Neural cell (in vitro differentiated cells): ENCODE measurements around the gene F5. TPM values are rescaled to one million over a fixed set of nuclear protein-coding genes. Genes with fewer than 3 reads are reported as not detected.

ENCODE experiments used
- H2AFZ ChIP-seq: fragments of 200-600, 300-800 bp; sonication (generic), shearing (Covaris generic); 2 replicates; pipeline ENCODE4 v1.6.0; 2014; ENCODE audit warnings: low read depth, mild to moderate bottlenecking, antibody characterized with exemption, low read length, moderate library complexity
- H3F3A ChIP-seq: fragments of 200-600 bp; shearing (Covaris generic); 2 replicates; pipeline ENCODE4 v1.6.1; 2016; ENCODE audit warnings: mild to moderate bottlenecking, moderate library complexity, mixed read lengths, antibody characterized with exemption, low read length; ENCODE audit not compliant: insufficient read depth, poor library complexity, severe bottlenecking
- H3K27ac ChIP-seq: fragments of 200-600, 300-800 bp; sonication (generic), shearing (Covaris generic); 2 replicates; pipeline ENCODE4 v1.5.1; 2014; ENCODE audit warnings: mild to moderate bottlenecking, low read length, moderate library complexity
- H3K27me3 ChIP-seq: fragments of 300-800, 200-600 bp; sonication (generic), shearing (Covaris generic); 2 replicates; pipeline ENCODE4 v1.6.0; 2014; ENCODE audit warnings: mild to moderate bottlenecking, low read depth, low read length, moderate library complexity; ENCODE audit not compliant: insufficient read depth
- H3K36me3 ChIP-seq: fragments of 300-800, 200-600 bp; sonication (generic), shearing (Covaris generic); 2 replicates; pipeline ENCODE4 v1.5.1; 2014; ENCODE audit warnings: mild to moderate bottlenecking, antibody characterized with exemption, low read length, moderate library complexity; ENCODE audit not compliant: insufficient read depth
- H3K4me2 ChIP-seq: fragments of 300-800, 200-600 bp; sonication (generic), shearing (Covaris generic); 2 replicates; pipeline ENCODE4 v1.6.0; 2014; ENCODE audit warnings: mild to moderate bottlenecking, low read length
- H3K4me3 ChIP-seq: fragments of 300-800, 200-600 bp; sonication (generic), shearing (Covaris generic); 2 replicates; pipeline ENCODE4 v1.5.1; 2014; ENCODE audit warnings: mild to moderate bottlenecking, low read length, moderate library complexity
- H3K79me2 ChIP-seq: fragments of 200-600 bp; shearing (Covaris generic); replicated peaks from 2 replicates; pipeline ENCODE4 v1.6.0; 2014; ENCODE audit warnings: mild to moderate bottlenecking, low read length, moderate library complexity; ENCODE audit not compliant: insufficient read depth
- H3K9ac ChIP-seq: fragments of 300-800, 200-600 bp; sonication (generic), shearing (Covaris generic); 2 replicates; pipeline ENCODE4 v1.6.1; 2016; ENCODE audit warnings: mild to moderate bottlenecking, low read length, mixed read lengths
- H3K9me2 ChIP-seq: fragments of 200-600 bp; shearing (Covaris generic); 2 replicates; pipeline ENCODE4 v1.6.1; 2016; ENCODE audit warnings: mild to moderate bottlenecking, low read length, mixed read lengths; ENCODE audit not compliant: insufficient read depth
- H3K9me3 ChIP-seq: fragments of 200-600, 300-800 bp; sonication (generic), shearing (Covaris generic); 2 replicates; pipeline ENCODE4 v1.6.1; 2016; ENCODE audit warnings: mild to moderate bottlenecking, mixed run types, low read length, moderate library complexity, mixed read lengths
- H4K20me1 ChIP-seq: fragments of 200-600 bp; shearing (Covaris generic); 2 replicates; pipeline ENCODE4 v1.6.1; 2016; ENCODE audit warnings: mild to moderate bottlenecking, mixed run types; ENCODE audit not compliant: insufficient read depth
- CTCF ChIP-seq: fragments of 450-650 bp; IDR thresholded peaks from 2 replicates; pipeline ENCODE4 v1.5.1; 2014; ENCODE audit warnings: antibody characterized with exemption, mild to moderate bottlenecking, moderate library complexity; ENCODE audit not compliant: poor library complexity, severe bottlenecking
- EP300 ChIP-seq: fragments of 450-650 bp; conservative IDR thresholded peaks from 2 replicates; pipeline ENCODE4 v1.6.1; 2014; ENCODE audit warnings: antibody characterized with exemption, mild to moderate bottlenecking, moderate library complexity; ENCODE audit not compliant: poor library complexity, severe bottlenecking
- EZH2 ChIP-seq: fragments of 200-600, 300-800 bp; shearing (Covaris generic), sonication (generic); IDR thresholded peaks from 2 replicates; pipeline ENCODE4 v1.6.1; 2014; ENCODE audit warnings: antibody characterized with exemption, low read length, borderline replicate concordance, mild to moderate bottlenecking; ENCODE audit not compliant: insufficient read depth, poor library complexity, severe bottlenecking
- MXI1 ChIP-seq: fragments of 450-650 bp; conservative IDR thresholded peaks from 2 replicates; pipeline ENCODE4 v1.6.1; 2014; ENCODE audit warnings: antibody characterized with exemption, mild to moderate bottlenecking; ENCODE audit not compliant: poor library complexity, severe bottlenecking
- POLR2AphosphoS5 ChIP-seq: IDR thresholded peaks from 2 replicates; pipeline ENCODE4 v1.6.1; 2012
- RAD21 ChIP-seq: fragments of 450-650 bp; conservative IDR thresholded peaks from 2 replicates; pipeline ENCODE4 v1.6.1; 2014; ENCODE audit warnings: antibody characterized with exemption, mild to moderate bottlenecking, moderate library complexity
- SMC3 ChIP-seq: fragments of 450-650 bp; conservative IDR thresholded peaks from 2 replicates; pipeline ENCODE4 v1.6.1; 2014; ENCODE audit warnings: antibody characterized with exemption, mild to moderate bottlenecking, moderate library complexity; ENCODE audit not compliant: poor library complexity
- TAF1 ChIP-seq: IDR thresholded peaks from 2 replicates; pipeline ENCODE4 v1.6.1; 2012; ENCODE audit warnings: low read depth
- polyA plus RNA-seq: library from polyadenylated mRNA; depleted of rRNA; stranded (reverse); fragments of >200 nt; gene quantifications from 2 replicates; pipeline ENCODE4 v1.2.3, GENCODE V29; 2014
- TF ChIP-seq, protein P1 (sequence below): IDR thresholded peaks from 2 replicates; pipeline ENCODE4 v1.6.1; 2012; ENCODE audit warnings: borderline replicate concordance

The F5 gene
- polyA plus RNA-seq, 1 donor from 2014 or later: not detected

- Histone ChIP-seq H3K4me2 (no peak overlapping the region), H4K20me1 (no peaks in the 10 kb centered on the region), H3K79me2 (no peaks in the 10 kb centered on the region), H3K9ac (no peak overlapping the region), H3K27me3 (no peaks in the 10 kb centered on the region), H2AFZ (no peak overlapping the region), H3K27ac (no peak overlapping the region), H3F3A (no peaks in the 10 kb centered on the region), H3K4me3 (no peak overlapping the region), H3K9me3 (no peaks in the 10 kb centered on the region), H3K9me2 (no peaks in the 10 kb centered on the region), H3K36me3 (peaks cover 7% of the 10 kb centered on the region)
- TF ChIP-seq, protein P1, sequence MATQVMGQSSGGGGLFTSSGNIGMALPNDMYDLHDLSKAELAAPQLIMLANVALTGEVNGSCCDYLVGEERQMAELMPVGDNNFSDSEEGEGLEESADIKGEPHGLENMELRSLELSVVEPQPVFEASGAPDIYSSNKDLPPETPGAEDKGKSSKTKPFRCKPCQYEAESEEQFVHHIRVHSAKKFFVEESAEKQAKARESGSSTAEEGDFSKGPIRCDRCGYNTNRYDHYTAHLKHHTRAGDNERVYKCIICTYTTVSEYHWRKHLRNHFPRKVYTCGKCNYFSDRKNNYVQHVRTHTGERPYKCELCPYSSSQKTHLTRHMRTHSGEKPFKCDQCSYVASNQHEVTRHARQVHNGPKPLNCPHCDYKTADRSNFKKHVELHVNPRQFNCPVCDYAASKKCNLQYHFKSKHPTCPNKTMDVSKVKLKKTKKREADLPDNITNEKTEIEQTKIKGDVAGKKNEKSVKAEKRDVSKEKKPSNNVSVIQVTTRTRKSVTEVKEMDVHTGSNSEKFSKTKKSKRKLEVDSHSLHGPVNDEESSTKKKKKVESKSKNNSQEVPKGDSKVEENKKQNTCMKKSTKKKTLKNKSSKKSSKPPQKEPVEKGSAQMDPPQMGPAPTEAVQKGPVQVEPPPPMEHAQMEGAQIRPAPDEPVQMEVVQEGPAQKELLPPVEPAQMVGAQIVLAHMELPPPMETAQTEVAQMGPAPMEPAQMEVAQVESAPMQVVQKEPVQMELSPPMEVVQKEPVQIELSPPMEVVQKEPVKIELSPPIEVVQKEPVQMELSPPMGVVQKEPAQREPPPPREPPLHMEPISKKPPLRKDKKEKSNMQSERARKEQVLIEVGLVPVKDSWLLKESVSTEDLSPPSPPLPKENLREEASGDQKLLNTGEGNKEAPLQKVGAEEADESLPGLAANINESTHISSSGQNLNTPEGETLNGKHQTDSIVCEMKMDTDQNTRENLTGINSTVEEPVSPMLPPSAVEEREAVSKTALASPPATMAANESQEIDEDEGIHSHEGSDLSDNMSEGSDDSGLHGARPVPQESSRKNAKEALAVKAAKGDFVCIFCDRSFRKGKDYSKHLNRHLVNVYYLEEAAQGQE: no peak
- TF ChIP-seq EZH2 (no peak), RAD21 (no peak), CTCF (no peak), EP300 (no peak), SMC3 (no peak), TAF1 (no peak), MXI1 (no peak), POLR2AphosphoS5 (no peak)
Measured at GRCh38 chr1:169473347-169473746, 112.9 kb downstream of the F5 start.

DNA sequence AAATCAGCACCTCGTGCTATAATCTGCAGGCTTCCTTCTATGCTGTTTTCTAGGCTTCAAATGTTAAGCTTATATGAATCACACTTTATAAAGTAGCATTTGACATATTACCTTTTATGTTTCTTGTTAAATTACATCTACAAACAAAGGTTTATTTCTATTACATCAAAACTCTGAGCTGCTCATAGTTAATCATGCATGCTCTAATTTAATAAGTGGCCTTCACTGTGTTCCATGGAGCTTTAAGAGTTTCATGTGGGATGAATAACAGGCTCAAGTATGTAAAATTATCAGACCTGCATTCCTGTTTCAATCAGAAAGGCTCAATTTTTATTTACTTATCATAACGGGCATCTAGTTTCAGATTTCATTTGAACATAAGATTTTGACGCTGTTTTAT lies 113.5 kb downstream of the F5 start:
- TF ChIP-seq, protein P1: no peak
- Histone ChIP-seq H3K9me3 (no peaks in the 10 kb centered on the region), H2AFZ (no peak overlapping the region), H3K27me3 (no peaks in the 10 kb centered on the region), H4K20me1 (no peaks in the 10 kb centered on the region), H3K27ac (no peak overlapping the region), H3K4me2 (no peak overlapping the region), H3F3A (no peaks in the 10 kb centered on the region), H3K79me2 (no peaks in the 10 kb centered on the region), H3K36me3 (peaks cover 7% of the 10 kb centered on the region), H3K9ac (no peak overlapping the region), H3K9me2 (no peaks in the 10 kb centered on the region), H3K4me3 (no peak overlapping the region)
